Bronchial epithelial cell (primary cell): Measurements from ENCODE around the gene GOLGB1. TPM values are rescaled to one million over a fixed set of nuclear protein-coding genes. Genes with fewer than 3 reads are reported as not detected.

Source experiments
- DNase-seq: peaks from one replicate; pipeline ENCODE4 v3.0.0-alpha.2; 2010; ENCODE audit warnings: low read depth
- FAIRE-seq: peaks from 2 replicates; lab custom pipeline; 2011; peaks lifted over from hg19 to GRCh38; lab: Jason Lieb, UNC
- H3K27me3 ChIP-seq: 2 replicates; pipeline ENCODE4 v1.5.1; 2011; ENCODE audit warnings: low read length; ENCODE audit not compliant: control insufficient read depth, insufficient read depth
- H3K36me3 ChIP-seq: 2 replicates; pipeline ENCODE4 v1.5.1; 2011; ENCODE audit warnings: low read length; ENCODE audit not compliant: control insufficient read depth, insufficient read depth
- H3K4me3 ChIP-seq: 2 replicates; pipeline ENCODE4 v1.5.1; 2011; ENCODE audit warnings: mild to moderate bottlenecking, low read depth, low read length, control low read depth
- CTCF ChIP-seq: IDR thresholded peaks from 2 replicates; pipeline ENCODE4 v1.5.1; 2011; ENCODE audit warnings: mild to moderate bottlenecking, moderate library complexity, low read length, control low read depth, inconsistent platforms; ENCODE audit not compliant: insufficient read depth, severe bottlenecking
- total RNA-seq: library from RNA; depleted of rRNA; stranded (reverse); fragments of >200 nt; gene quantifications from 2 replicates; pipeline ENCODE4 v1.2.1, GENCODE V29; 2014

The GOLGB1 gene
- total RNA-seq, 1 donor from 2014 or later = 30.0 TPM

DNA sequence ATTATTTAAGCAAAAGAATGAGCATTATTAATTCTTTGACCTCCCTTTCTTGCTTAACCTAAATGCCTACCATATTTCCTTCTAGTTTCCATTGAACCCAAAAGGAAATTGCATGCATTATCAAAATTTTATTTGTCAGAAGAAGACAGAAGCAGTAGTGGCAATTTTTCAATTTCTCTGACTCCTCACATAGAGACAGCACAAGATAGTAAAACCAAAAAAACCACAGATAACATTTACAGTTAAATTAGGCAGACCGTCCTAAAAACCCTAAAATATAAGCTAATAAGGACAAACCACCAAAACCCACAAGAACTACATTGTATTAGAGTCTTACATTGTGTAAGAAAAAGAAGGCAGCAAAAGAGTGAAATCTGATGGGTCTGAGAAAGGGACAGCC, 27.1 kb downstream of the GOLGB1 start:
- FAIRE-seq = no peak
- TF ChIP-seq CTCF = no peak
- peaks cover 26% of the 10 kb centered on the region for H3K36me3 ChIP-seq

GRCh38 chr3:121720163-121720562, 29.4 kb downstream of the GOLGB1 start:
- Histone ChIP-seq H3K36me3 (peaks cover 21% of the 10 kb centered on the region), H3K4me3 (no peak overlapping the region), H3K27me3 (no peaks in the 10 kb centered on the region)
- DNase-seq (no peak), FAIRE-seq (no peak)
- no peak for TF ChIP-seq CTCF

More for the DNA sequence above, 27.1 kb downstream of the GOLGB1 start:
- Histone ChIP-seq H3K4me3 (no peak overlapping the region), H3K27me3 (no peaks in the 10 kb centered on the region)
- no peak for DNase-seq

- FAIRE-seq (no peak), DNase-seq (no peak)
- no peak for TF ChIP-seq CTCF
- Histone ChIP-seq H3K4me3 (no peak overlapping the region), H3K36me3 (peaks cover 16% of the 10 kb centered on the region), H3K27me3 (no peaks in the 10 kb centered on the region)
These were observed 30.1 kb downstream of the GOLGB1 start for GRCh38 chr3:121719423-121719822.

GRCh38 chr3:121718205-121718846, 31.2 kb downstream of the GOLGB1 start:
- FAIRE-seq (no peak), DNase-seq (no peak)
- H3K36me3 ChIP-seq = peaks cover 16% of the 10 kb centered on the region
- no peaks in the 10 kb centered on the region for H3K27me3 ChIP-seq
- H3K4me3 ChIP-seq = no peak overlapping the region
- no peak for TF ChIP-seq CTCF

DNA sequence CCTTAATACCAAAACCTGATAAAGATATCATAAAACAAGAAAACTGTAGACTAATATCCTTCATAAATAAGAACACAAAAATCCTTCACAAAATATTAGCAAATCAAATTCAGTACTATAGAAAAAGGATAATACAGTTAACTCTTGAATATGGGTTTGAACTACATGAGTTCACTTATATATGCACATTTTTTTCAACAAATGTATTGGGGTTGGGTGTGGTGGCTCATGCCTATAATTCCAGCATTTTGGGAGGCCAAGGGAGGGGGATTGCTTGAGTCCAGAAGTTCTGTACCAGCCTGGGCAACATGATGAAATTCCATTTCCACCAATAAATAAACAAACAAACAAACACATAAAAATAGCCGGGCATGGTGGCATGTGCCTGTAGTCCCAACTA, 39.2 kb downstream of the GOLGB1 start:
- DNase-seq = no peak

More for the DNA sequence above, 39.2 kb downstream of the GOLGB1 start:
- no peak overlapping the region for H3K4me3 ChIP-seq
- H3K27me3 ChIP-seq = no peaks in the 10 kb centered on the region
- H3K36me3 ChIP-seq = peaks cover 3% of the 10 kb centered on the region
- no peak for FAIRE-seq
- TF ChIP-seq CTCF = no peak
